PC-3 (cell line): ENCODE data around the gene SRPX. TPM values are rescaled to one million over a fixed set of nuclear protein-coding genes. Genes with fewer than 3 reads are reported as not detected.

Source experiments
- ATAC-seq: fragments of 200-7000 bp; cut with Tn5 transposase; 2 replicates; pipeline ENCODE4 v1.9.1; 2020; ENCODE audit warnings: mild to moderate bottlenecking, moderate library complexity
- BruUV-seq: library from RNA; stranded (reverse); fragments of 400-500 nt; replicated peaks from 2 replicates; lab custom pipeline; 2021; lab: Mats Ljungman, UMichigan
- CTCF ChIA-PET: fragments of 300-600 bp; sonication (Branson Sonifier 250); formaldehyde crosslinking; loops from one replicate; lab custom pipeline; 2022; ENCODE audit warnings: antibody characterized with exemption; lab: Charles Lee
- POLR2A ChIA-PET: fragments of 300-600 bp; sonication (Branson Sonifier 250); formaldehyde crosslinking; loops from one replicate; lab custom pipeline; 2022; ENCODE audit warnings: antibody characterized with exemption; ENCODE audit not compliant: unreplicated experiment; lab: Charles Lee
- DNase-seq: peaks from one replicate; pipeline ENCODE4 v3.0.0-alpha.2; 2015
- H2AFZ ChIP-seq: fragments of 300-600 bp; sonication (generic); 2 replicates; pipeline ENCODE4 v1.6.0; 2016; ENCODE audit warnings: antibody characterized with exemption, low read length
- H3F3A ChIP-seq: fragments of 300-600 bp; sonication (generic); one replicate; pipeline ENCODE4 v1.6.0; 2017; ENCODE audit warnings: antibody characterized with exemption, low read length, control low read depth, mild to moderate bottlenecking; ENCODE audit not compliant: unreplicated experiment
- H3K27ac ChIP-seq: fragments of 300-600 bp; sonication (generic); 2 replicates; pipeline ENCODE4 v1.5.1; 2016; ENCODE audit warnings: mild to moderate bottlenecking, low read length
- H3K27me3 ChIP-seq: fragments of 300-600 bp; sonication (generic); 2 replicates; pipeline ENCODE4 v1.6.1; 2016; ENCODE audit warnings: low read length, mixed read lengths
- H3K36me3 ChIP-seq: fragments of 300-600 bp; sonication (generic); 2 replicates; pipeline ENCODE4 v1.6.1; 2016; ENCODE audit warnings: low read depth, mixed run types, low read length, mixed read lengths
- H3K4me1 ChIP-seq: fragments of 300-600 bp; sonication (generic); 2 replicates; pipeline ENCODE4 v1.5.1; 2016; ENCODE audit warnings: low read length; ENCODE audit not compliant: insufficient read depth
- H3K4me2 ChIP-seq: fragments of 300-600 bp; sonication (generic); 2 replicates; pipeline ENCODE4 v1.6.0; 2016; ENCODE audit warnings: low read length
- H3K4me3 ChIP-seq: fragments of 300-600 bp; sonication (generic); 2 replicates; pipeline ENCODE4 v1.5.1; 2016; ENCODE audit warnings: mild to moderate bottlenecking, low read length, mixed read lengths
- H3K79me2 ChIP-seq: fragments of 300-600 bp; sonication (generic); 2 replicates; pipeline ENCODE4 v1.6.1; 2017; ENCODE audit warnings: low read length, mixed read lengths
- H3K9ac ChIP-seq: fragments of 300-600 bp; sonication (generic); 2 replicates; pipeline ENCODE4 v1.6.0; 2016; ENCODE audit warnings: mild to moderate bottlenecking, low read length
- H3K9me2 ChIP-seq: fragments of 300-600 bp; sonication (generic); replicated peaks from 2 replicates; pipeline ENCODE4 v1.6.1; 2016; ENCODE audit warnings: mixed run types, low read length, mixed read lengths
- H3K9me3 ChIP-seq: fragments of 300-600 bp; sonication (generic); 2 replicates; pipeline ENCODE4 v1.6.1; 2016; ENCODE audit warnings: low read length, mixed read lengths
- H4K20me1 ChIP-seq: fragments of 300-600 bp; sonication (generic); 2 replicates; pipeline ENCODE4 v1.6.1; 2016; ENCODE audit warnings: low read length, mixed read lengths
- EZH2 ChIP-seq: fragments of 300-600 bp; sonication (generic); IDR thresholded peaks from one replicate; pipeline ENCODE4 v1.6.1; 2017; ENCODE audit warnings: antibody characterized with exemption, mild to moderate bottlenecking, low read length; ENCODE audit not compliant: unreplicated experiment
- EZH2phosphoT487 ChIP-seq: fragments of 300-600 bp; sonication (generic); IDR thresholded peaks from 2 replicates; pipeline ENCODE4 v1.6.1; 2018; ENCODE audit warnings: mild to moderate bottlenecking, antibody characterized with exemption, low read length, borderline replicate concordance
- intact Hi-C: fragments of 100-400 bp; cut with micrococcal nuclease; formaldehyde crosslinking; loops from 2 replicates; pipeline ENCODE4 v1.9.0; 2023
- total RNA-seq: library from RNA; depleted of rRNA; stranded (reverse); fragments of >200 nt; gene quantifications from 2 replicates; pipeline ENCODE4 v1.2.3, GENCODE V29; 2014
- TF ChIP-seq, protein P1 (sequence below): fragments of 300-600 bp; sonication (generic); conservative IDR thresholded peaks from 2 replicates; pipeline ENCODE4 v1.5.1; 2017; ENCODE audit warnings: antibody characterized with exemption, low read depth, mild to moderate bottlenecking, low read length

Gene SRPX
- total RNA-seq, 1 experiment from 2014 or later: 5.0 TPM

DNA sequence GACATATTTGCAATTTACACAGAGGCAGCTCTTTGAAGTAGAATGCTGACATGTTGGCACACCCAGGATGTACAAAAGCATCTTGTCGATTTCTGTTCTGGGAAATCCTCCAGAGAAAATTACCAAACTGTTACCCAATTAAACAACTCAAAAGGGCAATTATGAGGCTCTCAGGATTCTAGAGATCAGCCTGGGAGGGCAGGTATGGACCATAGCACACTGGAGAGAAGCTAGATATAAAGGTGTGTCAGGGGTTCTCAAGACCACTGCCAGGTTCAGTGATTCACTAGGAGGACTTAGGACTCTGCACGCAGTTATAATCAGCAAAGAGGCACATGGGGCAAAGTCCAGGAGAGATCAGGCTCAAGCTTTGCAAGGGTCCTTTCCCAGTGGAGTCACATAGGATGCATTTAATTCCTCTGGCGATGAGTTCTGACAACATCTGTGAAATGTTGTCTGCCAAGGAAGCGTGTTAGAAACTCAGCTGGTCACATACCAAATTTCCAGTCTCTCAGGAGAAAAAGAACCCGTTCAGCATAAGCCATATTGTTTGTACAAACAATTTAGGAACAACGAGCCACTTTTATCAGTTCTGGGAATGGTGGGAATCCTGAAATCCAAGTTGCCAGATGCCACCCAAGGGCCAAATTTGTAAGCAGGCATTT is 113.5 kb downstream of the SRPX start:
- ATAC-seq (no peak), DNase-seq (no peak)
- H3K79me2 ChIP-seq: no peaks in the 10 kb centered on the region
- no TSS peak for BruUV-seq
- no peaks in the 10 kb centered on the region for H3F3A ChIP-seq
- H3K9ac ChIP-seq: no peak overlapping the region
- CTCF ChIA-PET: no interaction called here
- TF ChIP-seq, protein P1, sequence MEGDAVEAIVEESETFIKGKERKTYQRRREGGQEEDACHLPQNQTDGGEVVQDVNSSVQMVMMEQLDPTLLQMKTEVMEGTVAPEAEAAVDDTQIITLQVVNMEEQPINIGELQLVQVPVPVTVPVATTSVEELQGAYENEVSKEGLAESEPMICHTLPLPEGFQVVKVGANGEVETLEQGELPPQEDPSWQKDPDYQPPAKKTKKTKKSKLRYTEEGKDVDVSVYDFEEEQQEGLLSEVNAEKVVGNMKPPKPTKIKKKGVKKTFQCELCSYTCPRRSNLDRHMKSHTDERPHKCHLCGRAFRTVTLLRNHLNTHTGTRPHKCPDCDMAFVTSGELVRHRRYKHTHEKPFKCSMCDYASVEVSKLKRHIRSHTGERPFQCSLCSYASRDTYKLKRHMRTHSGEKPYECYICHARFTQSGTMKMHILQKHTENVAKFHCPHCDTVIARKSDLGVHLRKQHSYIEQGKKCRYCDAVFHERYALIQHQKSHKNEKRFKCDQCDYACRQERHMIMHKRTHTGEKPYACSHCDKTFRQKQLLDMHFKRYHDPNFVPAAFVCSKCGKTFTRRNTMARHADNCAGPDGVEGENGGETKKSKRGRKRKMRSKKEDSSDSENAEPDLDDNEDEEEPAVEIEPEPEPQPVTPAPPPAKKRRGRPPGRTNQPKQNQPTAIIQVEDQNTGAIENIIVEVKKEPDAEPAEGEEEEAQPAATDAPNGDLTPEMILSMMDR: no peak
- no peaks in the 10 kb centered on the region for H3K36me3 ChIP-seq
- no peak overlapping the region for H3K4me3 ChIP-seq
- H3K9me2 ChIP-seq: no peaks in the 10 kb centered on the region
- no peaks in the 10 kb centered on the region for H3K9me3 ChIP-seq
- no peak overlapping the region for H3K27ac ChIP-seq
- POLR2A ChIA-PET: no interaction called here
- H3K4me1 ChIP-seq: no peaks in the 10 kb centered on the region
- no peaks in the 10 kb centered on the region for H4K20me1 ChIP-seq
- H2AFZ ChIP-seq: no peak overlapping the region
- no peak overlapping the region for H3K4me2 ChIP-seq
- intact Hi-C loops: no loop called here
- H3K27me3 ChIP-seq: no peaks in the 10 kb centered on the region

GRCh38 chrX:38105216-38105725 is 115.4 kb downstream of the SRPX start:
- H3K79me2 ChIP-seq: no peaks in the 10 kb centered on the region
- H3F3A ChIP-seq: no peaks in the 10 kb centered on the region
- H3K4me1 ChIP-seq: no peaks in the 10 kb centered on the region
- no peaks in the 10 kb centered on the region for H4K20me1 ChIP-seq
- POLR2A ChIA-PET: no interaction called here
- H3K9me2 ChIP-seq: no peaks in the 10 kb centered on the region
- no peak overlapping the region for H3K4me2 ChIP-seq
- no peak overlapping the region for H3K27ac ChIP-seq
- no peaks in the 10 kb centered on the region for H3K36me3 ChIP-seq
- no TSS peak for BruUV-seq
- TF ChIP-seq, protein P1: no peak
- no peak for TF ChIP-seq EZH2phosphoT487
- no peak for TF ChIP-seq EZH2
- CTCF ChIA-PET: no interaction called here
- no peak overlapping the region for H2AFZ ChIP-seq
- no peak overlapping the region for H3K4me3 ChIP-seq
- no peak overlapping the region for H3K9ac ChIP-seq
- no peaks in the 10 kb centered on the region for H3K9me3 ChIP-seq
- DNase-seq (no peak), ATAC-seq (no peak)
- intact Hi-C loops: no loop called here
- no peaks in the 10 kb centered on the region for H3K27me3 ChIP-seq
